GM19438 (cell line): Measurements from ENCODE around the gene PNMA1.
A peak's percentile ranks its signal among the peaks of the same experiment; 100 is the strongest.

Experiments used
- ATAC-seq: cut with Tn5 transposase; IDR thresholded peaks from one replicate; pipeline ENCODE4 v1.9.1; 2021; ENCODE audit warnings: low read depth; ENCODE audit not compliant: unreplicated experiment

PNMA1 gene, protein sequence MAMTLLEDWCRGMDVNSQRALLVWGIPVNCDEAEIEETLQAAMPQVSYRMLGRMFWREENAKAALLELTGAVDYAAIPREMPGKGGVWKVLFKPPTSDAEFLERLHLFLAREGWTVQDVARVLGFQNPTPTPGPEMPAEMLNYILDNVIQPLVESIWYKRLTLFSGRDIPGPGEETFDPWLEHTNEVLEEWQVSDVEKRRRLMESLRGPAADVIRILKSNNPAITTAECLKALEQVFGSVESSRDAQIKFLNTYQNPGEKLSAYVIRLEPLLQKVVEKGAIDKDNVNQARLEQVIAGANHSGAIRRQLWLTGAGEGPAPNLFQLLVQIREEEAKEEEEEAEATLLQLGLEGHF

DNA sequence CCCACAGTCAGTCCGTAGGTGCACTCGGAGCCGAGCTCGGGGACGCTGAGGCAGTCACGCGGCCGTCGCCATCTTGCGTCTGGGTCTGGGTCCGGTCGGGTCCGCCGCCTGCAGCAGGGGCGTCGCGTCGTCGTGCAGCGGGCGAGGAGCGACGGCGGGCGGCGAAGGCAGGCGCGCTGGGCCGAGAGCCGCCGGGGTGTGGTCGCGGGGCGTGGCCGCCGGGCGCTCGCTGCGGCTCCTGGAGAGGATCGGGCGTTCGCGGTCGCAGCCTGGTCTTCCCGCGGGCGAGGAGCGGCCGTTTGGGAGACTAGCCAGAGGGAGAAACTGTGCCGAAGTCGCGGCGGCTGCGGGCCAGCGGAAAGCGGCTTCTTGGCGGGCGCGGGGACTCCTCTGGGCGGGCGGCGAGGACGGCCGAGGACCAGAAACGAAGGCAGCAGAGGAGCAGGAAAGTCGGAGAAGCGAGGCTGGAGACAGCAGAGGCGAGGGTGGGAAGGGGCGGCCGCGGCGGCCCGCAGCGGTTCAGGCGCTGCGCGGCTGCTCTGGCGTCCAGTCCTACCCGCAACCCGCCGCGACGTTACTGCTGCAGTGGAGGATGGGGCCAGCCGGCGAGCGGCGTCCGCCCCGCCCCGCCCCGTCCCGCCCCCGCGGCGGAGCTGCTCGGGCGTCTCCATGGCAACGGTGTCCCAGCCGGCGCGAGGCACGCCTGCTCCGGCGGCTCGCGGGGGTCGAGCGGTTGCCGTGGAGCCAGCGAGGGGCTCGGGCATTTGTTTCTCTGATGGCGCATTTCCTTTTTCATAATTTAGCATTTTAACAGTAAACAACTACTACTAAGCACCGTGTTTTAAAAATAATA lies at the start of gene PNMA1:
Gene PNMA1 (minus strand): TSS at position 582 of the 853 bp plus-strand sequence. CDS start 745 bp downstream, outside the sequence.
- ATAC-seq = peak; percentile 62

DNA sequence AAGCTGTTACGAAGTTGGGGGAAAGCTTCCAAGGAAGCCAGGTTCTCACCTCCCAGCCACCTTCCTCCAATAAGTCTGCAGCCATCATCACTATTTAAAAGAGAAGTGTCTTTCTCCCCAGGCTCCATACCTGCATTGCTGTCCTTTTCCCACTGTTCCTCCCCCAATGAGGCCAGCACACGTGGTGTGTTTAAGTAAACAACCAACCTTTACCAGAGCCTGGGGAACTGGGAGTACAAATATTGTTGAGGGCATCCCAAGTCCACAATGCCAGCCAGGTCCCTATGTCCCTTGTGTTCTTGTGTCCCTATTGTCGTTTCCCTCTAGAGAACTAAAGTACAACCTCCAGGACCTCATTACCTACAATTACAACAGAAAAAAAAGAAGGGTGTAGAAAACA lies 49.2 kb upstream of the PNMA1 start:
- no peak for ATAC-seq

DNA sequence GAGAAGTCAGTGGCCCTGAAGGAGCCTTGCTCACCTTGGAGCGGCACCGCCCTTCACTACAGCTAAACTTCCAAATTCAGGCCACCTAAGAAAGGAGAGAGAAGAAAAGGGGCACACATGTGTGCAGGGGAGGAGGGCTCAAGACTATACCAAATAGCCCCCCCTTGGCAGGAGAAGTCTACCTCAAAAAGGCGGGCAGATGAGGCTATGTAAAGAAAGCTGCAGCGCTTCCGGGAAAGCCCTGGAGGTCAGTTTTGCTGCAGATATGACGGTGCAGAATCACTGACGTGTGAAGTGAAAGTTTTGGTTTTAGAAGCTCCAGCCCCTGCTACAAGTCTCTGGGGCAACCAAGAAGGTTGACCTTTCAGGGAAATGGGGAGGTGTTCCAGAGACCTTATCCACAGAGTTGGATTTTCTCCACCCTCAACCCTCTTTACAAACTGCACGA lies 48.2 kb upstream of the PNMA1 start:
- no peak for ATAC-seq

DNA sequence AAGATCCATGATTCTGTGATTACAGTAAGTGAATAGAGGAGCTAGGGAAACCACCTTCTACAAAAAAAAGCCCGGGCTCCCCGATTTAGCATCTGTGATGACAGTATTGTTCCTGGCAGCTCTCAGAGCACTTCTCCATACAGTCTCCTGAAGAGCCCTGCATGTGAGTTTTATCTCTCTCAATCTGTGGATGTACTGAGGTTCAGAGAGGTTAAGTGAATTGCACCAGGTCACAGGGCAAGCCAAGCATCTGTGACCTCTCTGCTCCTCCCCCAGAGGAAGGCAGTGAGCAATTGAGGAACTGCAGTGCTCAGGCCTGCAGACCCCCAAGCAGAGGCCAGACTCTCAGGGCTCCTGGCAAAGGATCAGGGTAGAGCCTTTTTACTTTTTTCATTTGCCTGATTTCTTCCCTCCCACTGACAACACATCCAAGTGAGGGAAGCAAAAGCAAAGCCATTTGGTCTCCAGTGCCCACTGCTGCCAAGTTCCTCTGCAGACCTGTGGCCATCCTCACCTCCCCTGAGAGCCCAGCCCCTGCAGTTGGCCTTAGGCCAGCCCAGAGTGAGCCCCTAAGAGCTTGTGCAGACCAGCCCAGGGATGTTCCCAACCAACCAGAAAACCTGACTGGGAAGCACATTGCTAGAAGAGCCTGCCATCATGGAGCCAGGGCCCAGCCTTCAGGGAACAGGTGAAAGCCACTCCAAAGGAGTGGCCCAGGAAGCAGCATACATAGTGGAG lies 47.6 kb upstream of the PNMA1 start:
- no peak for ATAC-seq

DNA sequence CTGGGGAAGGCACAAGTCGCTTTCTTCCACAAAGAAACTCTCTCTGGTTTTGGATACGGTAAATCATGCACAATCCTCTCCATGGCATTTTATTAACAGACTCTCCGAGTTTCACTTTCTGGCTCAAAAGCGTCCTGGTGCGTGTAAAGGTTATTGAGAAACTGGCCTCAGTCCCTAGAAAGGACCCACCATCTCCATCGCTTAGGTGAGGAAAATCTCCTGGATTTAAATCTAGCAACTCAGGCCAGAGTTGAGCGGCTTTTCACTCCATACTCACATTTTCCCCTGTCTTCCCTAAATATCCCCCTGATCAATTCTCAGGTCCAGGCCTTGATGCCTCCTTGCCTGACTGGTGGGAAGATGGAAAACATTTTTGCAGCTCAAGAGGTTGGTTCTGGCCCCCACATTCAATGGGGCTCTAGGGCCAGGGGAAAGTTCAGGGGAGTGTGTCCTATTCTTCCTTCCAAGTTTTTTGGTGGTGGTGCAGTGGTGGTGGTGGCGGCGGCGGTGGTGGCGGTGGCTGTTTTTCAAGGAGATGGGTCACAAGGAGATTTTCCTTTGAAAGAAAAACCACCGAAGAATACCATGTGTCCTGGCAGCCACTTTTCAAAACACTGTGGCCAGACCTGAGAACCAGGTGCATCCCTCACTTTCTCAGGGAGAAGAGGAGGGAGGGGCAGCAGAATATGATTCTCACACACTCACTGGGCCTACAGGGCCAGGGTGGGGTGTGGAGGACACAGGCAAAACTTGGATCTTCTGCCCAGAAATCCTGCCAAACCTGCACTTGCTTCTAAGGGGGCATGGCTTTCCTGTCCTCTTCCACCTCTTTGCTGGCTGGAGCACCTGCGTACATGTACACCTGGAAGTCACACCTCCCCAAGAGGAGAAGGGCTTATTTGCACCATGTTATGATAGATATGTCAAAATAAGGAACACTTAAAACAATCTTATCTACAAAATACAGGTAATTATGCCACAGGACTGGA lies 46.7 kb upstream of the PNMA1 start:
- ATAC-seq = no peak

DNA sequence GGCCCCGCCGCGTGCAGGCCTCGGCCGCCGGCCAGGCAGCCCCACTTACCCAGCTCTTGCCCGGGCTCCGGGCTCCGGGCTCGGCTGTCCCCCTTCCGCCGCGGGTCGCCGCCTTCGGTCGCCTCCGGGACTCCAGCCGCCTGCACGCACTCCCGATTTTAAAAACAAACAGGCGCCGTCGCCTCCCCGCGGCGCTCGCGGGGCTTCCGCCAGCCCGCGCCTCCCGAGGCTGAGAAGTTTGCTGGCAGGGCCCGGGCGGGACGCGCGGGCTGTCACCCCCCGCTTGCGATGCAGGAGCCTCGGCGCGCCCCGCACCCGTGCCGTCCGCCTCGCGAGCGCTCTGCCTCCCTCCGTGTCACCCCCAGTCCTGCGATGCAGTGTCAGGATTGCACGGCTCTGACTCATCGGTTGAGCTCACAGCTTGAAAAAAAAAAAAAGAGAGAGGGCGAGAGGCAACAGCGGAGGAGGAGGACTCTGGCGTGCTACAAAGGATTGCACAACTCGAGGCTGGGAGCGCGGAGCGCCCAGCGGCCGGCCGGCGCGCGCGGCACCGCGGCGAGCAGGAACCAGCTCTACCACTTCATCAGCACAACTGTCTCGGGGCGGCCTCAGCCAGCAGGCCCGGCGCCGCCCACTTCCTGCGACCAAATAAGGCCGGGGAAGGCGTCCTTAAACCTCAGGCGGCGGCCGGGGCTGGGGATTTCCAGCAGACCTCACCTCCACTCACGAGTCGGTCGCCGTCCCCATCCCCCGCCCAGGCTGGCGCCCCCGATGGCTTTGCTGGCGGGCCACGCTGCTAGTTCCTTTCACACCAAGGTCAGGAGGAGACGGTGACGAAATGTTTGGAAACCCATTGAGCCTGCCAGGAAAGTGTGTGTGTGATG lies 45.8 kb upstream of the PNMA1 start:
- peak; percentile 42 for ATAC-seq

DNA sequence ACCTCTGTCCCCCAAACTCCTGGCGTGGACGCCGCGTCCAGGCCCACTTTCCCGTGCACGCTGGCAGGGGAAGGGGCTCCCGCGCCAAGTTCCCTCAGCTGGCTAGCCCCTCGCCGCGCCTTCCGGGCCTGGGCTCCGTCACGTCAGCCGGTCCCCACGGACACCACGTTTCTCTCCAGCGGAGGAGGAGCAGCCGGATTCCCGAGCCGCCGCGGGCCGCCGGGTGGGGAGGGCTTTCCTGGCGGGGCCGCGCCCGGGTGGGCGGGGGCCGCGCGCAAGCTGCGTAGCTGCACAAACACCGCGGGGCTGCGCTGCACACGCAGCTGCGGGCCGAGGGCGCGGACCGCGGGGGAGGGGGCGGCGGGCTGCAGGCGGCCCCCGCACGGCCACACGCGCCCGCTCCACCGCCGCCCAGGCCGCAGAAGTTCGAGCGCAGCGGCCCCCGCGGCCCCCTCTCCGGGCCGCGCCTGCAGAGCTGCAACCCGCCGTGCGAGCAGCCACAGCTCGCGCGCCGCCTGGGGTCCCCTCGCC lies 45.1 kb upstream of the PNMA1 start:
- ATAC-seq = no peak

DNA sequence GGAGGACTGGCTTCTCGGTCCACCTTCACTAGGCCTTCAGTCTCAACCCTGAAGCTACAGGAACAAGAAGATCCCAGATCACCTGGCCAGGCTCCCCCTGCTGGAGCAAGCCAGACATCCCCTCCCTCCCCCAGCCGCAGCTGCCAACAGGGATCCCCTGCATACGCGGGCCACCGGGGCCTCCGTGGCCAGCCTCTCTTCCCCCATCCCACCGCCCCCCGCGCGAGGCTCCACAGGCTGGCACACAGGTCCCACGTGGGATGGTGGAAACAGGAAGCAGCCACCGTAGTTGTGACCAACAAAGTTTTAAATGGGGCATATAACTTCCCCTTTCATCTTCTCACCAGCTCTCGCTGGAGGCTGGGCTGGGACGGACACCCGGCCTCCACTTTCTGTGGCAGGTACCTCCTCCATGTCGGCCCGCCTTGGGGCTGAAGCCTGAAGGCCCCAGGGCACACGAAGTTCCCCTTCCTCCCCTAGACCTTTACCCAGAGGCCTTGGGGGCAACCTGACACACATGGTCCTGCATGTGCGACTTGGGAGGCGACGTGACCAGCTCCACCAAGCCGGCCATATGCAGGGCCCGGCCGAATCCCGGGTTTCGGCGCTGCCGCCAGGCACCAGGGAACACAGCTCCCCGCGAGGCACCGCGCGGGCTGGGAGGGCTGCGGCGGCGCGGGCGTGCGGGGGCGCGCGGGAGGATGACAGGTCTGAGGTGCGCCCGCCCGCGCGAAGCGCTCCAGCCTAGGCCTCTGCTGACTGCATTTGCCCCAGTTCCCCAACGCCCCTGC lies 44.4 kb upstream of the PNMA1 start:
- ATAC-seq = no peak

DNA sequence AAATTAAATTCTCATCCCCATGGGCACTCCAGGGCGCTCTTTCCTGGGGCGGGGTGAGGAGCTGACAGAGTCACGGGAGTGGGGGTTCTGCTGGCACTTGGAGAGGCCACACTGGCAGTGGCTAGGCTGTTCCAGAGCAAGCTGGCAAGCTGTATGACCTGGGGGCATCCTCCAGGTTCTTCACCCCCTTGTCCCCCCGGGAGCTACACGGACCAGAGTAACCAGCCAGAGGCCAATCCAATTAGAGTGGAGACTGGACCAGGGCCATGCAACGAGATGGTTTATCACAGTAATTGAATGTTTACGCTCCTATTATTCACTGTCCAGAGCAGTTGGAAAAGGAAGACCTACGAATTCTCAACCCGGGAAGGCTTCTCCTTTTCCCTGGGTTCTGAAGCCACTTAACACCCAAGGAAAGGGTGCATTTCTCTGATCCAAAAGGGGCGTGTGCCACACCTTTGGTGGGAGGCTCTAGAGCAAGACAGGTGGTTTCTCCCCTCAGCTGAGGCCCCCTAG lies 43.8 kb upstream of the PNMA1 start:
- ATAC-seq = no peak

DNA sequence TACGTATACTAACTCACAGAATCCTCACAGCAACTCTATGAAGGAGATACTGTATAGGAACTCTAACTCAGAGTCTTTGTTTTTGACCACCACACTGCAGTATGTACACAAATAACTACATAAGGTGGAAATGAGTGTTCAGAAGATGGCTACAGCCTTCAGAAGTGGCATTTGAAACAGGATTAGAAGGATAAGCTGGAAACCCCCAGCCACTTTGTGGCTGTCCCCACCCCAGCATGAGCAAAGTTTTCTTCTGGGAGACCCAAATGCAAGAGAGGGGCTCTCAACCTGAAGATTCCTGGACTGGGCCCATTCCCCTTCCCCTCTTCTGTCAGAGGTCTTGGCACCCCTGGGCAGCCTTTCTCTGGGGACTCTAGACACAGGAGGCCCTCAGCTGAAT lies 43.2 kb upstream of the PNMA1 start:
- no peak for ATAC-seq

DNA sequence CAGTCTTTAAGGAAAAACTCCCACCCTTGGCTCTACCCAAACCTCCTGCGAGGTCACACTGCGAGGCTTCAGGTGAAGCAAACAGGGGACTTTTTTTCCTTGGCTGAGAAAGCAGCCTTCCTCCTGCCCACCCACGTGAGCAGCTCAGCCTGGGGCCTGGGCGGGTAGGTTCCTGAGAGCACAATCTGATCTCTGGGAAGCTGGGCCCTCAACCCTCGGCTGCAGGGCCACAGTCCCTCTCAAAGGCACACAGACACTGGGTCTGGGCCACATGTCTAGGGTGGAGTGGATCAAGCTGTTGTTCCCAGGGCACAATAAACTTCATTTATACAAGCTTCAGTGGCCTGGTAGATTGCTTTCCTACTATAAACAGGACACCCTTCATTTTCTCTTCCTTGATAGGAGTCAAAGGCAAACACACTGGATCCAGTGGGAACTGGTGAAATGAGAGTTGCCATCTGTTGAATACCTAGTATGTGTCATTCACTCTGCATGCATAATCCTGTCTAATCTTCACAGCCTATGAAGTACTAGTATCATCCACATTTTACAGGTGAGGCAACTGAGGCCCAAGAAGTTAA lies 41.3 kb upstream of the PNMA1 start:
- no peak for ATAC-seq

DNA sequence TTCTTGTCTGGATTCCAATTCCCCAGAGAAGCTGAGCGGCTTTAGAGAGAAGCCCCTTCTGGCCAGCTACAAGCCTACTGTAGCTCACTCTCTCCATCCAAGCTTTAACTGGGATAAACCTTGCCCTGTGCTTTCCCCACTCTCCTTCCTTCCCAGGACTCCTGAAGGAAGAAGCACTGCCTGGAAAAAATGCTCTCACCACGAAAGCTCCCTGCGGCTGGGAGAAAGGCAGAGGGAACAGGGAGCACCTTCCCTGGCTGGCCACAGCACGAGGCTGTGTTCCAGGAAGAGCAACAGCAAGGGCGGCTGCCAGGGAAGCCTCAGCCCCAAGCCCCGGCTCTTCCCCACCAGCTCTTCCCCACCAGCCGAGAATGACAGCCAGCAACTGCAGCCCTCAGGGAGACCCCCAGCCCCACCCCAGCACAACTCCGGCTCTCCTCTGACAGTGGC lies 40.8 kb upstream of the PNMA1 start:
- ATAC-seq = no peak

DNA sequence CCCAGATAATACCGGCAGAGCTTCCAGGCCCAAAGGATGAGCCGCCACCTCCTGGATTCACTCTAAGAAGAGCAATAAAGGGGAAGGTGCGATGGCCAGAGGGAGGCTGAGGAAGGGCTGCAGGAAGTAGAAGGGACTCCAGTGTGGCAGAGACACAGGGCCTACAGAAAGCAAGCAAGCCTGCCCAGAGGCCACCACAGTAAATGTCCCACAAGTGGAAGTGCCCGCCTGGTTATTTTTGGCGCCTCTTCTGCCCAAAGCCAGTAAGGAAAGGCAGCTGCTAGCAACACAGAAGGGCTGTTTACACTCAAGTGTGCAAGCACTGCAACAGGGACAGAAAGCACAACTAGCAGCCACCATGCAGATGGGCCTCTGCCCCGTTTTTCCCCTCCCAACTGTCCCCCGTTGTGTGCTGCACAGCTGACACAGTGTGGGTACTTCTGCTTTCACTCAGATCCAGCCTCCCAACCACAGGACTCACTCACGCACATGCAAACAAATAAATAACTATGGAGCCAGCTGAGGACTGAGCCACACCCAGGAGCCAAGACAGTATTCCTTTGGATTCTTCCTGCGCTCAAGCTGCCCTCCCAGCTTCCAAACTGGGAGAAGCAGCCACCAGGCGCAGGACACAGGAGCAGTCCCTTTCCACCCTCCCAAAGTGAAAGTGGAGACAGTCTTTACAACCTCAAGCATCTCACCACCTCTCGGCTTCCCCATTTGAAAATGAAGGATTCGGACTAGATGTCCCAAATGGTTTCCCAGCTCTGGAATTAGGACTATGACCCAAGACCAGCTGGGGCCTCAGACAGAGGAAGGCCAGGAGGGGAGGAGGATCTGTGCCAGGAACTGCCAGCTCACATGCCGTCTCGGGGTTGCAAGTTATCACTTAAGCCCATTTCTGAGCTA lies 40.0 kb upstream of the PNMA1 start:
- ATAC-seq = no peak

DNA sequence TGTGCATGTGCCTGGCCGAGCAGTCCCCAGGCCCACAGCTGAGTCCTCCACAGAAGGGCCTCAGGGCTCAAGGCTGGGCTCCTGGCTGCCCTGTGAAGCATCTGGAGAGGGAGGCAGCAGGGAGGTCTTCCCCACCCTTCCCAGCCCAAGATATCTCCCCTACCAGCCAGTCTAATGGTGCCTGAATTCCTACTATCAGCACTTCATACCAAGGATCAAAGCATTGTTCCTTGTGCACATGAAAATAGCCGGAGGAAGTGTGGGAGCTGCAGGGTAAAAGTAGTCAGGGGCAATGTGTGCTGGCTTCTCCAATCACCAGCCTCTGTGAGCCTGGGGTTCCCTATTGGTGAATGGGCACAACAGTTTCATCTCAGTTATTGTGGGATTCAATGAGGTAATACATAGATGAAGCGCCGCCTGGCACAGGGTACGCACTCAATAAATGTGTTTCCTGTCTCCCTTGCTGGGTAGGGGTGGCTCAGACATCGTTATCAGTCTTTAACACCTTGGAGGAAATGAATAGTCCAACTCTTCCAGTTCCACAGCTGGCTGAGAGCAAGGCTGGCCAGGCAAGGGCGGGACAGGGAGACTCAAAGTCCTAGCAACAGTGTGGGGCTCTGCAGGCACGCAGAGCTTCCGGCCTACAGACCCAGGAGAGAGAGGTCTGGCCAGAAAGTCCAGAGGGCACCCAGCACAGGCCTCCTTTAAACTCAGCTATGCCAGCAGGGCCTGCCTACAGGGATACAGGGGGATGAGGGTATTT lies 39.1 kb upstream of the PNMA1 start:
- no peak for ATAC-seq

DNA sequence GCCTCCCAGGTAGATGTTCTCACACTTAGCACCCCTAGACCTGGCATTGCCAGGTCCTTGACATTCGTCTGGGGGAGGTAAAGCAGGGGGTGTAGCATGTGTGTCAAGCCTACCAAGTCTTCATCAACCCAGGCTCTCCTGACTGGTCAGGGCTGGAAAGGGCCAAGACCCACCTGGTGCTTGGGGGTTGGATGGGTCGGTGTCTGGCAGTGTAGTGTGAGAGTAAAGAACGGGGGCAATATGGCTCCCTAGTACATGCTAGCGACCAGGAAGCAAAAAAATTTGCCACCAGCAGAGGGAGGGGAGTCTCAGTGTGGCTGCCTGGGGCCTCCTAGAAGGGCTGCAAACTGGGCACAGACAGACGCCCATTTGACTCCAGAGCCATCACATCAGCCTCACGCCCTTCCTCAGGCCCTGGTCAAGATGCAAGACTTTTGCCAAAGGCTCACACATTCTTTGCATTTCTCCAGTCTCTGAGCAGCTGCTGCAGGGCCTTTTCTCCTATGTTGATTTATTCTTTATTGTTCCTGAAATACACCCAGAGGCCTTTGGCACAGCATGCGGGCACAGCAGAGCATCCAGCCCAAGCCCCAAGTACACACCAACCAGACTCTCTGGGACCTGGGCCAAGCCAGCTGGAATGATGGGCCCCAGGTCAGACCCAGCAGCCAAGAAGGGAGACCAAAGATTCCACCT lies 38.3 kb upstream of the PNMA1 start:
- no peak for ATAC-seq
